Small intestine (tissue), 7 donors: ENCODE data around the gene ZXDC. TPM values are rescaled to one million over a fixed set of nuclear protein-coding genes. Genes with fewer than 3 reads are reported as not detected.

ENCODE experiments used
- DNase-seq, 2 donors: peaks; one replicate each; pipeline versions ENCODE4 v3.0.0 to v3.0.0-alpha.2; 2013
- FAIRE-seq: peaks from 2 replicates; lab custom pipeline; 2012; peaks lifted over from hg19 to GRCh38; lab: Jason Lieb, UNC
- H3K27ac ChIP-seq, 3 donors: one replicate each; pipeline ENCODE4 v1.5.1; 2013; ENCODE audit warnings: low read length in 2 of 3, mild to moderate bottlenecking in 2 of 3, control low read depth in 1 of 3, inconsistent platforms in 1 of 3, low read depth in 1 of 3, moderate library complexity in 1 of 3
- H3K27me3 ChIP-seq, 3 donors: one replicate each; pipeline ENCODE4 v1.6.1; 2013; ENCODE audit warnings: low read length in 3 of 3, inconsistent platforms in 1 of 3; ENCODE audit not compliant: control insufficient read depth in 3 of 3, insufficient read depth in 3 of 3
- H3K36me3 ChIP-seq, 3 donors: one replicate each; pipeline ENCODE4 v1.6.1; 2013; ENCODE audit warnings: low read length in 3 of 3, inconsistent platforms in 1 of 3, low read depth in 1 of 3, mild to moderate bottlenecking in 1 of 3, moderate library complexity in 1 of 3; ENCODE audit not compliant: control insufficient read depth in 3 of 3, insufficient read depth in 2 of 3
- H3K4me1 ChIP-seq, 3 donors: one replicate each; pipeline ENCODE4 v1.6.1; 2013; ENCODE audit warnings: low read length in 2 of 3, inconsistent platforms in 1 of 3, low read depth in 1 of 3, mild to moderate bottlenecking in 1 of 3, moderate library complexity in 1 of 3; ENCODE audit not compliant: control insufficient read depth in 3 of 3, insufficient read depth in 2 of 3
- H3K4me3 ChIP-seq, 3 donors: one replicate each; pipeline ENCODE4 v1.5.1; 2013; ENCODE audit warnings: low read length in 3 of 3, control low read depth in 1 of 3, inconsistent platforms in 1 of 3, low read depth in 1 of 3, mild to moderate bottlenecking in 1 of 3, moderate library complexity in 1 of 3
- H3K9me3 ChIP-seq, 2 donors: one replicate each; pipeline ENCODE4 v1.6.1; 2013; ENCODE audit warnings: low read depth in 1 of 2, low read length in 1 of 2; ENCODE audit not compliant: control insufficient read depth in 2 of 2, insufficient read depth in 1 of 2
- WGBS, 3 donors: extraction: QIAGEN DNeasy Blood & Tissue Kit; methylation state at CpG; one replicate each; pipeline ENCODE4 v1.1.7; 2013; 5-methylcytosine and 5-hydroxymethylcytosine counted together
- polyA plus RNA-seq, 4 donors: library from polyadenylated mRNA; stranded (reverse) in 3 of 4; unstranded in 1 of 4; fragments of 200-250 nt in 3 of 4; fragments of 120-200 nt in 1 of 4; gene quantifications; one replicate each; pipeline versions ENCODE4 v1.2.1 to v1.2.3, GENCODE V29; 2013
- donor health status: healthy with polysubstance abuse.
- donor health status: control.
- donor health status: control.
- donor health status: Bipolar disorder and iron deficiency.
- donor health status: healthy.

Gene ZXDC
- polyA plus RNA-seq, 4 donors = 10.0 to 35.9 (median 13.3) TPM

GRCh38 chr3:126390751-126391150 is 84.9 kb downstream of the ZXDC start:
- Histone ChIP-seq H3K36me3 (no peaks in the 10 kb centered on the region), H3K4me3 (no peak overlapping the region), H3K27ac (no peak overlapping the region), H3K4me1 (peaks cover 0 to 4% (median 0%) of the 10 kb centered on the region in 3 donors), H3K27me3 (peaks cover 3 to 39% (median 11%) of the 10 kb centered on the region in 3 donors), H3K9me3 (no peaks in the 10 kb centered on the region)
- WGBS, 3 donors = 48 to 73% (median 58%) methylated on average over 4 of the region's 4 CpGs
- no peak for DNase-seq
- no peak for FAIRE-seq

GRCh38 chr3:126390201-126390600 is 85.5 kb downstream of the ZXDC start:
- H3K27ac ChIP-seq = no peak overlapping the region
- no peak overlapping the region for H3K4me3 ChIP-seq
- H3K27me3 ChIP-seq = peaks cover 3 to 34% (median 11%) of the 10 kb centered on the region in 3 donors
- FAIRE-seq = no peak
- no peaks in the 10 kb centered on the region for H3K9me3 ChIP-seq
- WGBS, 3 donors = 87 to 92% (median 91%) methylated on average over 15 of the region's 15 CpGs
- peaks cover 0 to 4% (median 0%) of the 10 kb centered on the region in 3 donors for H3K4me1 ChIP-seq
- no peak for DNase-seq
- H3K36me3 ChIP-seq = no peaks in the 10 kb centered on the region

- DNase-seq (no peak), FAIRE-seq (no peak)
- H3K9me3 ChIP-seq = no peaks in the 10 kb centered on the region
- 58 to 65% (median 59%) methylated on average over 17 of the region's 17 CpGs for WGBS, 3 donors
- H3K27ac ChIP-seq = no peak overlapping the region
- peaks cover 0 to 4% (median 0%) of the 10 kb centered on the region in 3 donors for H3K4me1 ChIP-seq
- no peak overlapping the region for H3K4me3 ChIP-seq
- peaks cover 3 to 31% (median 7%) of the 10 kb centered on the region in 3 donors for H3K27me3 ChIP-seq
- no peaks in the 10 kb centered on the region for H3K36me3 ChIP-seq
Measured at GRCh38 chr3:126389794-126390146, 85.9 kb downstream of the ZXDC start.

- H3K36me3 ChIP-seq = no peaks in the 10 kb centered on the region
- peak overlapping the region in 1 of 3 donors; percentile 48 for H3K4me3 ChIP-seq
- WGBS, 3 donors = 2 to 3% (median 2%) methylated on average over 56 to 58 of the region's 58 CpGs
- H3K9me3 ChIP-seq = no peaks in the 10 kb centered on the region
- DNase-seq (peak; percentile 79 to 89), FAIRE-seq (no peak)
- peaks cover 0 to 4% (median 0%) of the 10 kb centered on the region in 3 donors for H3K4me1 ChIP-seq
- H3K27me3 ChIP-seq = peaks cover 3 to 28% (median 5%) of the 10 kb centered on the region in 3 donors
- H3K27ac ChIP-seq = peak overlapping the region in 1 of 3 donors; percentile 59
Measured at GRCh38 chr3:126389112-126389793, 86.4 kb downstream of the ZXDC start.

Other genes starting within 250 kb of the ZXDC start
- 1 to 10 TPM in 3 of 4 donors, under 1 TPM in 1; 0.45 to 9.7 (median 2.0) TPM for gene KLF15, start 118.5 kb downstream of the ZXDC start, polyA plus RNA-seq
- gene CFAP100, start 81.0 kb downstream of the ZXDC start, polyA plus RNA-seq = under 1 TPM in 1 of 4 donors, not detected in 3; 0.53 TPM
- gene UROC1, start 41.9 kb upstream of the ZXDC start, polyA plus RNA-seq = under 1 TPM in 2 of 4 donors, not detected in 2; 0.07 to 0.27 TPM
- 10 to 100 TPM in 1 of 4 donors, 1 to 10 TPM in 1, under 1 TPM in 2; 0.21 to 95.9 (median 1.4) TPM for gene CHST13, start 48.3 kb upstream of the ZXDC start, polyA plus RNA-seq
- gene C3orf22, start 83.0 kb upstream of the ZXDC start, polyA plus RNA-seq = under 1 TPM in 1 of 4 donors, not detected in 3; 0.78 TPM
- 1 to 10 TPM in 3 of 4 donors, under 1 TPM in 1; 0.89 to 7.4 (median 2.8) TPM for gene TXNRD3, start 179.2 kb upstream of the ZXDC start, polyA plus RNA-seq
- gene CHCHD6, start 228.3 kb upstream of the ZXDC start, polyA plus RNA-seq = 10 to 100 TPM in 1 of 4 donors, 1 to 10 TPM in 3; 2.2 to 15.0 (median 7.4) TPM